Fibroblast of the aortic adventitia (primary cell): ENCODE results near the gene C12orf56. TPM values are rescaled to one million over a fixed set of nuclear protein-coding genes. Genes with fewer than 3 reads are reported as not detected.

ENCODE experiments used
- DNase-seq: peaks from one replicate; pipeline ENCODE4 v3.0.0-alpha.2; 2010; ENCODE audit warnings: low read depth
- H3K4me3 ChIP-seq: 2 replicates; pipeline ENCODE4 v1.5.1; 2011; ENCODE audit warnings: low read depth, mild to moderate bottlenecking, control low read depth, low read length, moderate library complexity
- total RNA-seq: library from RNA; depleted of rRNA; stranded (reverse); fragments of >200 nt; gene quantifications from 2 replicates; pipeline ENCODE4 v1.2.3, GENCODE V29; 2012; ENCODE audit warnings: low replicate concordance
- TF ChIP-seq, protein P1 (sequence below): IDR thresholded peaks from 2 replicates; pipeline ENCODE4 v1.5.1; 2011; ENCODE audit warnings: mild to moderate bottlenecking, low read length, control low read depth, inconsistent platforms; ENCODE audit not compliant: insufficient read depth

The C12orf56 gene
- total RNA-seq, 1 donor, result 4.0 TPM

- no peak for DNase-seq
- no peak overlapping the region for H3K4me3 ChIP-seq
- TF ChIP-seq, protein P1, sequence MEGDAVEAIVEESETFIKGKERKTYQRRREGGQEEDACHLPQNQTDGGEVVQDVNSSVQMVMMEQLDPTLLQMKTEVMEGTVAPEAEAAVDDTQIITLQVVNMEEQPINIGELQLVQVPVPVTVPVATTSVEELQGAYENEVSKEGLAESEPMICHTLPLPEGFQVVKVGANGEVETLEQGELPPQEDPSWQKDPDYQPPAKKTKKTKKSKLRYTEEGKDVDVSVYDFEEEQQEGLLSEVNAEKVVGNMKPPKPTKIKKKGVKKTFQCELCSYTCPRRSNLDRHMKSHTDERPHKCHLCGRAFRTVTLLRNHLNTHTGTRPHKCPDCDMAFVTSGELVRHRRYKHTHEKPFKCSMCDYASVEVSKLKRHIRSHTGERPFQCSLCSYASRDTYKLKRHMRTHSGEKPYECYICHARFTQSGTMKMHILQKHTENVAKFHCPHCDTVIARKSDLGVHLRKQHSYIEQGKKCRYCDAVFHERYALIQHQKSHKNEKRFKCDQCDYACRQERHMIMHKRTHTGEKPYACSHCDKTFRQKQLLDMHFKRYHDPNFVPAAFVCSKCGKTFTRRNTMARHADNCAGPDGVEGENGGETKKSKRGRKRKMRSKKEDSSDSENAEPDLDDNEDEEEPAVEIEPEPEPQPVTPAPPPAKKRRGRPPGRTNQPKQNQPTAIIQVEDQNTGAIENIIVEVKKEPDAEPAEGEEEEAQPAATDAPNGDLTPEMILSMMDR, result no peak
These were observed 29.1 kb upstream of the C12orf56 start for GRCh38 chr12:64419696-64420095.

GRCh38 chr12:64418209-64418608 is 27.7 kb upstream of the C12orf56 start:
- TF ChIP-seq, protein P1, result no peak
- DNase-seq, result no peak
- H3K4me3 ChIP-seq, result no peak overlapping the region

GRCh38 chr12:64413884-64414283 is 23.3 kb upstream of the C12orf56 start:
- H3K4me3 ChIP-seq, result no peak overlapping the region
- no peak for DNase-seq
- TF ChIP-seq, protein P1, result no peak

DNA sequence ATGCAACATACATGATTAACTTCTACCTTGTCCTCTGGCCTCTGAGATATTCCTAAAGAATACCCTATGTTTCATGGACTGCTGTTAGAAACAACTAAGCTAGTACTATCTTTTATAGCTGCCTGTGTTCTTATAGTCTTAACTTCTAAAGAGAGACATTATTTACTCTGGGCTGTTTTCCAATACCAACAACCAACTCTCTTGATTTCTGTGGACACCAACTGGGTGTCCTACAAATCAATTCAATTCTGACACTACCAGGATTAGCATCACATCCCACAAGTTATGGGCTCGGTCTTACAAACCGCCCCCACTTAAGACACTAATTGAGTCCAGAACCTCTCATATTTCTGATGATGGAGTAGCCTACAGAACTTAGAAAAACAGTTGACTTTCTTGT is 21.9 kb upstream of the C12orf56 start:
- no peak overlapping the region for H3K4me3 ChIP-seq
- TF ChIP-seq, protein P1, result no peak
- DNase-seq, result no peak

- H3K4me3 ChIP-seq, result no peak overlapping the region
- TF ChIP-seq, protein P1, result no peak
- DNase-seq, result no peak
These were observed 20.9 kb upstream of the C12orf56 start for GRCh38 chr12:64411427-64411826.

- peak overlapping the region; percentile 34 for H3K4me3 ChIP-seq
- TF ChIP-seq, protein P1, result no peak
- no peak for DNase-seq
These were observed 17.0 kb upstream of the C12orf56 start for GRCh38 chr12:64407342-64408223.
